Stimulated activated CD4-positive, alpha-beta T cell treated with anti-CD3 and anti-CD28 coated beads, Interleukin-4, amount 100 ng/mL, for 24 hours (primary cell): ENCODE data around the gene RAD51B.

Experiments
- DNase-seq: peaks from one replicate; pipeline ENCODE4 v3.0.0-alpha.2; 2020

The RAD51B gene

DNA sequence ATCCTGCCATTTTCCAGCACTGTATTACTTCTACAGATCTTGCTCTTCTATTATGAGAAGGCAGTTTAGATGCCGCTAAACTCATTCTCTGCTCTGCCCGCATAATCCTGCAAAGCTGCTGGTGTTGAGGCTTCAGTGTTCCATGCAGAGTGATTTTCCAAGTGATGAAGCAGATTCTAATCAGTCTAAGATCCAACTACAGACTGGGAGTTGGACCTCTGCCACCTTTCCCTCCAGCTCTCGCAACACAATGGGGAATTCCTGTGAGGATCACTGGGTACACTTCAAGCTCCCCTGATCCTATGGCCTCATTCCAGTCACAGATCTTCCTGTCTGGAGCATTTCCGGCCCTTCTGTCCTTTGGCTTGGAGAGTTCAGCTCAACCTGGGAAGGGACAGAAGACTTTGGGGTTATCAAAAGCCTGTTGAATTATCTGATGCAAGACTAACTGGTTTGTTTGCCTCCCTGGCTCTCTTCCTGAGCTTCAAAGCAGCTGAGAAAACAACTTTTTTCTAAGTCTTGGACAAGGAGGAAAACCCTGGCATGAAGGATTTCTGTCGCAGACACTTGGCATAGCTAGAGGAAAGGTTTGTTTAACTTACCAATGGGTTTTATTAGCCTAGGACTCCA, 639.4 kb downstream of the RAD51B start:
- no peak for DNase-seq

DNA sequence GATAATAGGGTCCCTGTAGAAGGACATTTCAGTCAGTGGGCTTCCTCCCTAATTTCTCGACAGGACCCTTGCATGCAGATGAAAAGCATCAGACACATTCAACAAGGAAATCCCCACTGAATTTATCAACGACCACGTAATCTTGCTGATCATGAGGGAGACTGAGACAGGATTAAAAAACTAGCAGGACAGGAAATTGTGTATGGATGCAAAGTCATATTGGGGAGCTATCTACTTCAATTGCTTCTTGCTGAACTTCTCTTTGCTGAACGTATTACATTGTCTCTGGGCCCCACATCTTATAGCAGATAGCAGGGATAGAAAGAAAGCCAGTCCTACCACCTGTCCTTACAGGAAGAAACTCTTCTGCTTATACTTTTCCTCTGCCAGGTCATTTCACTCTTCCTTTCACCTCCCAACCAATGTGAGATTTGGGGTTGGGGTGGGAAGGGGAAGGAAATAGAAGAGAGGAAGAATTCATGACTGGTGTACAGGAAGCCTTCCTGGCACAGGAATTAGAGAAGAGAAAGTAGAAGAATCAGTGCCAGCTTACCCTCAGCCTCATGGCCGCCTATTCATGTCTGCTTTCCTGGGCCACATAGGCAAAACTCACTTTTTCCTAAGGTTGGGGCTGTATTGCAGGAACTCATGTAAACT, 640.0 kb downstream of the RAD51B start:
- DNase-seq: no peak

DNA sequence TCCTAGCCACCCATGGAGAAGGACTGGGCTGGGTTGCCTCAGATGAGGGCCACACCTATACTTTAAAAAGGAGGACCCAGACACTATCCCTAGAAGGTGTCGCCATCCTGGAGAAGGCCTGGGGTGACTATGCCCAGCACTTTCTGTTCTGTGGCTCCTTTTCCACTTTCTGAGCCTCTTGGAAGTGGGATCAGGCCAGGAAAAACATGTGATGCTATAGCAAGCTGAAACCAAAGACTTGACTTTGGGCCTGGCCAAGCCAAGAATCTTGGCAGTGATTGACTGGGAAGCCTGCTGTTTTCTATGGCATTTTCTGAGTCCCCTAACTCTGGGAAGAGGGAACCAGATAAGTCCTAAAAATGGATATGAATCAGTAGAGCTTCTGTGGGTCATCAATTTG, 641.0 kb downstream of the RAD51B start:
- DNase-seq: no peak

DNA sequence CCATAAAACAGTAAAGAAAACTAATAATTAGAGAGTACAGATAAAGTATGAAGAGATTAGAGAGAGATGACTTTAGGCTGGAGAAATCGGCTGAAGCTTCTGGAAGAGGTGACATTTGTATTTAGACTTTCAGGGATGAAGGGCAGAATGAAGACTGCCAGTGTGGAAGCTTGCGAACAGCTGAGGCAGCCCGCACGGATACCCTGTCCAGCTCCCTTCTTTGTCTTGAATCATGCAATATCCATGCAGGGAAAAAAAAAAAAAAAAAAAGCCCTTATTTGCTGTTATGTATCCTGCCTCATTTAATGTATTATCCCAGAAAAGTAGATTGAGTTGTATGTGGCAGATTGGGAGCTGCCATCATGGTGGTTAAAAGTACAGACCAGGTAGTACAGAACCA, 641.5 kb downstream of the RAD51B start:
- no peak for DNase-seq

DNA sequence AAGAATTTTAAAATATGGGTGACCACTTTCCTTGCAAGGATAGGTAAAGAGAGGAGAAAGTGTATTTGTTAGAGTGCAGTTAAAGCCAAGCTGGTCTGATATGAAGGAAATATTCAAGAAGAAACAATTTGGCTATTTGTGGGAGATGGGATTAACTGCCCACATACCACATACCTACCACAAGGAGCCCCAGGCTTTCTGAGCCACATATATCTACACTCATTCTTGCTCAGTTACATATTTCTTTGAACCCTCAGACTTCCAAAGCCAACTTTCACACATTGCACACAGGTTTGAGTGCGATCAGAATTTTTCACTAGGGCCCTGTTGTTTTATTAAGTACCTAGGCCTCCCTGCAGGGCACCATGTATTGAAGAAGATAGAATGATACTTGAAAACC, 643.1 kb downstream of the RAD51B start:
- no peak for DNase-seq

DNA sequence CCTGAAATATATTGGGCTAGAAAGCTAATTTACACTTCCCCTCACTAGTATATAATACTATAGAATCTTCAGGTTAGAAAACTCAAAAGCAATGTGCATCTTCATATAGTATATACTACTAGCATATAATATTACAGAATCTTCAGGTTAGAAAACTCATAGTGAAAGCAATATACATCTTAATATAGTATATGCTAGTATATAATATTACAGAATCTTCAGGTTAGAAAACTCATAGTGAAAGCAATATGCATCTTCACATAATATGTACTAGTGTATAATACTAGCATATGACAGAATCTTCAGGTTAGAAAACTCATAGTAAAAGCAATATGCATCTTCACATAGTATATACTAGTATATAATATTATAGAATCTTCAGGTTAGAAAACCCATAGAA, 643.7 kb downstream of the RAD51B start:
- no peak for DNase-seq

DNA sequence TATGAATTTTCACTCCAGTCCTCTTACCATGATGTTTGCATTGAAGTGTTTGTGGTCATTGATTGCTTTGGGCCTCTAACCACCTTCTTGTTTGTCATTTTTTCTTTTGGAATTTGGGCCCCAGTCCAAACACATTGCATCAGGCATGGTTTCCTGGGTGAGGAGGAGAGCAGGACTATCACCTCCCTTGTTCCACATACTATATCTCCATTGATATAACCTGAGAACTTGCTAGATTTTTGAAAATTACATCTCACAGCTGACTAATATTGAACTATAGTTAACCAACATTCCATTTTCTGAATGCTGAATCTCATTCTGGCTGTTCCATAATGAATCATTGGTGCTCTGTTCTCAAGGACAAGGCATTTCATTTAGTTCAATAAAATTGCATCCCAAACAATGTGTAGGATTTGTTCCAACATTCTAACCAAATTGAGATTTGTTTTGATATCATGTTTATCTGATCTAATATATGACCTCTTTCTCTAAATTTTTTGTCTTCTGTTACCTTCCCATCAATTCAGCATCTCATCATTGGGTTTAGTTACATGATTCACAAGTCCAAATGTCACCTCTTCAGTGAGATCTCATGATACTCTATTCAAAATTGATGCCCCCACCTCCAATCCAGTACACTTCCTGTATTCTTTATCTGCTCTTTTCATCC, 644.3 kb downstream of the RAD51B start:
- DNase-seq: no peak

DNA sequence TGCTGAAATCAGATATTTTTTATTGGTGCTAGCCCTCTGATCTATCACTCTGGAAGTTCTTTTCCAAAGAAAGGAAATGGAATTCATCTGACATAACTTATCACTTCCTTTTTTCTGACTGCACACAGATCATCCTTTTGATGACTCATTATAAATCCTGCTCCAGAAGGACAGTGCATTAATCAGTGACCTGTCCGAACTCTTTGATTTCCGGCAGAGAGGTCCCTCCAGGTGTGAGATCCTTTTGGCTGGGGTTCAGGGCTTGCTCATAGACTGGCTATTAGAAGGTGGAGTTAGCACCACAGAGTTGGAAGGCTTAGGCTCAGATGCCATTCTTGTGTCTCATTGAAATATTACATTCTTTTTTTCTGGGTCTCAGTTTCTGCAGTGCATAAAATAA, 645.1 kb downstream of the RAD51B start:
- no peak for DNase-seq

DNA sequence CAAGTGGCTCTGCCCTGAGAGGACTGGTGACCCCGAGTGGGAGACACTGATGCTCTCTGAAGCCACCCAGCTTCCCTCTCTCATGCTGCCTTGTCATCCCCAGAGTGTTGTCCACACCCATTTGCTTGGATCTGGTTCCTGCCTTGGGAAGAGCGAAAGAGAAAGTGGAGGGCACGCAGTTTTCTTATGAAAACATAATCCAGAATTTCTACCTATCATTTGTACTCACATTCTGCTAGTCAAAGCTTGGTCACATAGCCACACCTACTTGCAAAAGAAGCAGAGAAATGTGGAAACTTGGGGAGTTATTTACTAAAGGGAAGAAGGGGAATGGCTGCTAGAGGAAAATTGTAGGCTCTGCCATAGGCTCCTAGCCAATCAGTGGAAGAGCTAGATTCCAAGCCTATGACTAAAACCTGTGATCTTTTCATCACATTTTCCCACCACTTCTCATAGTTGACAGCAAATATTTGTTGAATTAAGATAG, 647.0 kb downstream of the RAD51B start:
- no peak for DNase-seq

DNA sequence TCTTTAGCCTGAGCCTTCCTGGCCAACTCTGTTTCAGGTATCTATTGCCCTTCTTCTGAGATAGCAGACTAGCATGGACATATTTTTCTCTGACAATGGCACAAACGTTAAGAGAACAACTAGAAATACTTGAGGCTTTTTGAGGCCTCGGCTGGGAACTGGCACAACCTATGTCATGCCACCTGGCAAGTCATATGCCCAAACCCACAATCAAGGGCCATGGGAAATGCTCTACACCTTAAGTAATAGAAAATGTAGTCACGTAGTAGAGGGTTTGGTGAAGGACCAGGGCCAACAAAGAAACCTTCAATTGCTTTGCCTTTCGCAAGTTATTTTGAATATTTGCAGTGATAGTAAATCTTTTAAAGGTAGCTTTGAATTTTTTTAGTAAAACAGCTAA, 647.8 kb downstream of the RAD51B start:
- no peak for DNase-seq

DNA sequence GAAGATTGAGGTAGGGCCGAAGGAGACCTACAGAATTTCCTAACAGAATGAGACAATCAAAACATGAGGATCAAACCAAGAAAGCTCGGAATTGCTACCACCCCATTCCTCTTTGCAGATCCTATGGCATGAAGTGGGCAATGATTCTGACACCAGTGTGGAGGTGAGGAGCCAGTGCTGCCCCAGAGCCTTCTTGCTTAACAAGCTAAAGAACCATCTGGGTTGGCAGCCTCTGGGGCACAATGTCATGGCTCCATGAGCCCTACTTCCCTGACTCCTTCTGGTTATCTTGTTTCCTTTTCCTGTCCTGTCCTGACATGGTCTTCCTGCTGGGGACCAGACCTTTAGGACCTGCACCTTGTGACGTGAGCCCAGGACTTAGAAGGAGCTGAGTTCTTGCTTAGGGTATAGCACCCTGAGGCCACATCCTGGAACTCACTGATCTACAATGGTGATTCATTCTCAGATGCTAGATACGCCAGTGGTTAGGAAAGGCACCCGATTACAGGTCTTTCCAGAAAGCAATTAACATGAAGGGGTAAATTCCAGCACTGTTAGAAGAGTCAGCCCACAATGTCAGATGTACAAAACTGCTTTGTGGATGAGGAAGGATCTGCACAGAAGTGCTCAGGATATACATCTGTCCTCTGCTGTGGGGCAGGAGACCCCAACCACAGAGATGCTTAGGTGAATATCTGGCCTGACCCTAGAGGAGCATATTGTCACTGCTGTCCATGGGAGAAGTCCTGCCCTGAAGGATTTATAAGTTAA, 649.0 kb downstream of the RAD51B start:
- DNase-seq: peak; percentile 49

DNA sequence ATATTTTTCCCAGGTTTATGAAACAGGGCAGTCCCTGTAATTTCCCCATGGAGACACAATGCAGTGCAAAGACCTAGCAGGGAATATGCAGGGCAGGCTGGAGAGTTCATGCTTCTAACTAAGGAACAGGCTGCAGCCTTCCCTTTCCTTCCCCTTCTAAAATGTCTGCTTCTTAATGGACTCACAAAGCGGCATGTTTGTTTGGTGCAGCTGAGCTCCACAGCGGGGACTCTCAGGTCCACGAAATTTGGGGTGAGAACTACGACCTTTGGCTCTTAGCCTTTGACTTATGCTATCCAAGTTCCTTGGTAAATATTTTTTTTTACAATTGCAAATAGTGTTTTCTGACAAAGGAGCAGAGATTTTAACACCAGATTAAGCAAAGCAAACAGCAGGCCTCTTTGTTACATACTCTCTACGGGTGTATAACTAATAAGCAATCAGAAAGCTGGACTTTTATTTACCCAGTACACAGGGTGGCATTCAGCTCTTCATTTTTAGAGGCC, 649.7 kb downstream of the RAD51B start:
- no peak for DNase-seq

DNA sequence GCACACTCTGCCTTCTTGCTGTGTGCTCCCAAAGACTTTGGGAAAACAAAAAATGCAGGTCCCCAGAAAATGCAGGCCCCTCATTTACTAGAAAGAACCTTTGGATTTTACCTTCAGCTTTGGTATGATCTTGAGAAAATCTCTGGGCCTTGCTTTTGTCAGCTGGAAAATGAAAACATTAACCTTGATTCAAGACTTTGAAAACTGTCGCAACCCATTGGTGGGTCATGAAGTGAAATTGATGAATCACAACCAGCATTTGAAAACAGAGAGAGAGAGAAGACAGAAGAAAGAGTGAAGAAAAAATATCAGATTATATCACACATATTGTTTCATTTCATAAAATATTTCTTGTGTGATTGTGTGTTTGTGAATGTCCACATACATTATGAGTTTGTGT, 650.8 kb downstream of the RAD51B start:
- DNase-seq: no peak

DNA sequence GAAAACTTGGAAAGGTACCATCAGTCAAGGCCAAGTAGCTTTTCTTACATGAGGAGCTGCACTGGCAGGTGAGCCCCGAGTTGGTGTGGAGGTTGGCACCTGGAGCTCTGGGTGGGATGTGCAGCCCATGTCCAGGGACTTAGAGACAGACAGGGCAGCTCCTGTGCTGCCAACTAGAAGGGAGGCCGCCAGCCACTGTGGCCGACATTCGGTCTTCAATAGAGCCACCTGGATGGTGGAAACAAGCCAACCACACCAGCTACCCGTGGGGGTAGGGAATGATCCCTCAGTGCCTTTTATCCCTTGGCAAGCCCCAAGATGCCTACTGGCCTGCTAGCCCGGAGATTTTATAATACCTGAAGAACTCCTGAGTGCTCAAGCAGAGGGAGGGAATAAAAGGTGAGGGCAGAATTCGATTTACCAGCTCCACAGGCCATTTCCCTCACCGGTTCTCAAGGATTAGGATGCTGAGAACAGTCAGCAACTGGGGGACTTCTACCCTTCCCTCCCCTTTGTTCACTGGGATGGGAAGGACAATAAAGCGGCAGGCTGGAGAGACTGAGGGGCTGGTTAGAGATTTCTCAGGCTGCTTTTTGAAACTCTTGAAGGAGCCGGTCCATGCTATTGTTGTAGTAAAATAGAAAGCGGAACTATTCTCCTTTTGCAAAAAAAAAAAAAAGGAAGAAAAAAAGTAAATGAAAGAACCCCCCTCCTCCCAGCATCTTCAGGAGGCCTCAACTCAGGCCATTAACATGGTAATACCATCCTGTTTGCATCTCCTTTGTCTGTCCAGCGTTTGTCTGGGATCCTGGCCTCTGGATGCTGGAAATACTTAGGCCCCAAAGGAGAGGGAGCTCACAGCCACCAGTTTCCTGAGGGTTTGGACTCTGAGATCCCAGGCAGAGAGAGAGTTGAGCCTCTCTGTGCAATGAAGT, 651.7 kb downstream of the RAD51B start:
- DNase-seq: no peak

DNA sequence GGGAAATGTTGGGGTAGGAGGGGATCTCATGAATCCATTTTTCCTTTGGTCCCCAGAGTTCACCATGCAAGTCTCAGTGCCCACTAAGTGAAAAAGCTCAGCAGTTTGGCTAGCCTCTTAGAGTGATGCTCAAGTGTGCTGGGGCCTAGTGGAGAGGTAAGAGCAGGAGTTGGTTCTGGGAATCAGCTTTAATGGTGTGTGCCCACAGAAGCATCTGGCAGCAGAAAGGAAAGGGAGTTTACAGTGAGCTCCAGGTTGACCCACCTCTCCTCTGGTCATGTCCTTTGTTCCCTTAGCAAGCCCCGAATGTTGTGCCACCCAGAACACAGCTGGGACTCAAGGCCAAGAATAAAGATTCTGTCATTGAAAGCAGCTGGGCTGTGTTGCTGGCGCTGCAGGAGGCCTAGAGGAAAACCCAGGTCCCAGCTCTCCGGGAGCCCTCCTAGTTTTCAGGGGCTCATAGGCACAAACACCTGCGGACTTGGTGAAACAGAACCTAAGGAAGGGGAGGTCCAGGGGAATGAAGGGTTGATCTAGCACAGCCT, 652.5 kb downstream of the RAD51B start:
- no peak for DNase-seq

DNA sequence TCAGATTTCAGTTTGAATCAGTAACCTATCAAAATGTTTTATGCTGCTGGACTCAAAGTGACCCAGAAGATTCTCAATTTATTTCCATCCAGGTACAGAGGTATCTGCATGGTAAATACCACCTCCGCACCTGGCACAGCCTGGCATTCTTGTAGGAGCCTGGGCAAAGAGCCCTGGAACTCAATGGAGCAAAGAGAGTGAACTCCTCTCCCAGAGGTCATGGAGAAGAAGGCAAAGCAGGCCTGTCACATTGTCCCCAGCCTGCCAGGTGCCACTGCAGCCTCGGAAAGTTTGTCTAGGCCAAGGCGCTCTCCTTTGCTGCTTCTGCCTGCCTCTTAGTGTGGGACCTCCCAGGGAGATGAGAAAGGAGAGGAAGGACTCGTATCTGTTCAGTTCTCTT, 653.5 kb downstream of the RAD51B start:
- DNase-seq: no peak

DNA sequence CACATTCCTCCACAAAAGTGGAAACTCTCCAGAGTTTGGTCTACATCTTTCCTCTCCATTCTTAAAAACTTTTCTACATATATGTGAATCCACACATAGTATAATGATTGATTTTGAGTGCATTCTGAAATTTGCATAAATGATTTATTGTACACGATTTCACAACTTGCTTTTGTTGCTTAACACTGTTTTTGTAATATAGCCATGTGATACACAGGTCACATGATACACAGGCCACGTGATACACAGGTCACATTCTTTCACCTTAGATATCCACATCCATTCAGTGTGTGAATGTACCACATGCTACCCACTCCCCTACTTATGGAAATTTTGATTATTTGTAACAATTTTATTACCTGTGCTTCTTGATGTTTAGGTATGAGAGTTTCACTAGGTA, 654.2 kb downstream of the RAD51B start:
- no peak for DNase-seq

DNA sequence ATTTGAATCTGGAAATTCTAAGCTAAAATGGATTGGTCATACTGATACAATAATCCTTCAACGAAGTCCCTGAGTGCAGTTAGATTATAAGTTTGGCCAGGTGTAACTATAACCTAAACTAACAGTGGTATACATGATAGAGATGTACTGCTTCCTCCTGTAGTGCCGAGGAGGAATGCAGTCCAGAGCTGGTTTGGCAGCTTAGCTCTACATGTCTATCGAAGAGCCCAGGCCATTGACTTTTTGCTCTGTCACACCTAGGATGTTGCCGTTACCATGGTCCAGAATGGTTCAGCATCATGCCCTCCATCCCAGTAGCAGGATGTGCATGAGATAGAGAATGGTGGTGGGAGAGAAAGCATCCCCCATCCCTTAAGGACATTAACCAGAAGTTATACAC, 655.2 kb downstream of the RAD51B start:
- DNase-seq: no peak

DNA sequence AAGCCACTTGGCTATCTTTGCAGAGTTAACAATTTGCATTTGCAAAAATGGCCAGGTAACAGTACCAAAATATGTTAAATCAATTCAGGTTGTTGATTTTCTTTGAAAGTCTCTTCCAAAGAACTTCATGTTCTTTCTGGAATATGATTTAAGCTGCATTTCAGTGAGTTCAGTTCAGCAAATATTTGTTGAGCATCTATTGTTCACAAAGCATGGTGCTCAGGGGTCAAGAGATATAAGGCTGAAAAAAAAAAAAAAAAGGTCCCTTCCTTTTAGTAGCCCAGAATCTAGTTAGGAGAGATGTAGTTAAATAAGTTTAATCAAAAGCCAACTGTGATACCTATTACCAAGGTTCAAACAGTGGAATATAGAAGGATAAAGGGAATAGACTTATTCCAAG, 656.2 kb downstream of the RAD51B start:
- no peak for DNase-seq

DNA sequence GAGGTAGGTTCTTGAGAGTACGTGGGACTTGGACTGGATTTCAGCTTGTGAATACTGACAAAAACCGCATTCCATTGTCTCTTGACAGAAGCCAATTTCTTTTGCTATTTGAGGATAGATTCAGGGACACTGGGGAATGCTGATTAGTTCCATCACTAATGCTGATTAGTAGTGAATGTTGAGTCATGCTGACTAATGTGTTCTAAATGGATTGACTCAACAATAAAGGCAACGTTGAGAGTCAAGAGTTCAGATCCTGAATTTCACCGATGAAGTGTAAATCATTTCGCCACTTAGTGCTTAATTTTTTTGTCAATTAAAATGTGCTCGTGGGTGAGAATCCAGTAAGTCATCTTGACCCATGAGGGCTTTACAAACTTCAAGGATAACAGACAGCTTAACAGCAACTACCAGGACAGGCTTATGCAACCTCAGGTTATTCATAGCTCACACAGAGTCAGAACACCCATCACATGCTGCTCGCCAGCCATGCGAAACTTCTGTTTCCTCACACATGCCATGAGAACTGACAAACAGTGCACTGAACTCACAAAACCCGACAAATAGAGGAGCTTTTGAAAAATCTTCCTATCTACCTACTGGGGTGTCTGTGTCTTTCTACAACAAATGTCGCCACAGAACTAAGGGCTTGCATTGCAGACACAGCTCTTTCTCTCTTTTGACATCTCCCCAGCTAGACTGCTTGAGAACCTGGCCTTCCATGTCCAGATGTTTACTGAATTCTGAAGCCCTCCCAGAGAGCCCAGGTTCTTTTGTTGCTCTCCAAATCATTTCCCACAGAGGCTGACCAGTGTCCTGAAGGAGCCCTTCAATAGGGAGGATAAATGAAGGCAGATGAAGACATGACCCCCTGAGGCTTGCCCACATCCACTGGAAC, 656.9 kb downstream of the RAD51B start:
- DNase-seq: no peak

DNA sequence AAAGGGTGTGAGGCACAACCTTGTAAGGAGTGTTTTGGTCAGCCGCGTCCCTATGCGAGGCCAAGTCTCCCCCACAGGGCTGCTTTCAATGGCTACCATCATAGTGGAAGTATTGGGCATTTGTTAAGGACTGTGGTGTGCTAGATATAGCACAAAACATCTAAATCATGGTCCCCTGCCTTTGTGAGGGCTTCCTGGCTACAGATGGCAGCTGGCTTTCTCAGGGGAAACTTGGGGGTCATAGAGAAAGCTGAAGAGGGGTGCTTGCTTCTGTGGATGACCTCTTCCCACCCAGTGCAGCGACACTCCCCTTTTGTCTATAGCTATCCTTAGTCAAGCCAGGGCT, 657.5 kb downstream of the RAD51B start:
- no peak for DNase-seq
